Activated T-helper 1 cell treated with anti-CD3 and anti-CD28 coated beads, Interleukin-12 subunit alpha, Interleukin-12 subunit beta, Interleukin-2, Interleukin-4 antibody, amounts not matched to agents 30 ng/mL and 10 ng/mL and 1 ng/mL, durations not matched to agents 14 hours and 24 hours and 36 hours (primary cell): Measurements from ENCODE around the gene SAMD10. TPM values are rescaled to one million over a fixed set of nuclear protein-coding genes. Genes with fewer than 3 reads are reported as not detected.

ENCODE experiments used
- DNase-seq: peaks from one replicate; pipeline ENCODE4 v3.0.0; 2021; ENCODE audit warnings: low spot score
- H3K27ac Mint-ChIP-seq: one replicate; pipeline ENCODE4 v1.8.0; 2021; ENCODE audit warnings: mild to moderate bottlenecking, mixed read lengths
- H3K27me3 Mint-ChIP-seq: one replicate; pipeline ENCODE4 v1.8.0; 2022; ENCODE audit warnings: mild to moderate bottlenecking, moderate library complexity, mixed read lengths; ENCODE audit not compliant: insufficient read depth
- H3K36me3 Mint-ChIP-seq: one replicate; pipeline ENCODE4 v1.8.0; 2021; ENCODE audit warnings: low read depth, mixed read lengths
- H3K4me1 Mint-ChIP-seq: one replicate; pipeline ENCODE4 v1.8.0; 2021; ENCODE audit warnings: low read depth, mixed read lengths
- H3K4me3 Mint-ChIP-seq: one replicate; pipeline ENCODE4 v1.8.0; 2021; ENCODE audit warnings: mild to moderate bottlenecking, moderate library complexity, mixed read lengths
- H3K9me3 Mint-ChIP-seq: one replicate; pipeline ENCODE4 v1.8.0; 2021; ENCODE audit warnings: mixed read lengths
- intact Hi-C: fragments of 100-400 bp; cut with micrococcal nuclease; formaldehyde crosslinking; loops from one replicate; pipeline ENCODE4 v1.15.1; 2024
- total RNA-seq: library from RNA; stranded (reverse); gene quantifications from 2 replicates; pipeline ENCODE4 v1.2.3, GENCODE V29; 2022

Gene SAMD10
- total RNA-seq, 1 donor from 2014 or later = 34.9 TPM

GRCh38 chr20:64011366-64011779, 31.9 kb upstream of the SAMD10 start:
- Mint-ChIP-seq H3K27ac (peak overlapping the region; percentile 76), H3K4me3 (no peak overlapping the region), H3K36me3 (peaks cover 58% of the 10 kb centered on the region), H3K4me1 (peaks cover 55% of the 10 kb centered on the region), H3K27me3 (no peaks in the 10 kb centered on the region), H3K9me3 (peaks cover 13% of the 10 kb centered on the region)
- DNase-seq = no peak
- intact Hi-C loops = no loop called here

GRCh38 chr20:64010711-64011237, 31.3 kb upstream of the SAMD10 start:
- H3K4me1 Mint-ChIP-seq = peaks cover 55% of the 10 kb centered on the region
- intact Hi-C loops = no loop called here
- peak overlapping the region; percentile 76 for H3K27ac Mint-ChIP-seq
- peaks cover 59% of the 10 kb centered on the region for H3K36me3 Mint-ChIP-seq
- DNase-seq = no peak
- no peaks in the 10 kb centered on the region for H3K27me3 Mint-ChIP-seq
- peaks cover 13% of the 10 kb centered on the region for H3K9me3 Mint-ChIP-seq
- H3K4me3 Mint-ChIP-seq = no peak overlapping the region

GRCh38 chr20:64009811-64010387, 30.5 kb upstream of the SAMD10 start:
- DNase-seq = no peak
- intact Hi-C loops = no loop called here
- H3K27ac Mint-ChIP-seq = peak overlapping the region; percentile 50

GRCh38 chr20:64006902-64007301, 27.5 kb upstream of the SAMD10 start:
- Mint-ChIP-seq H3K27me3 (no peaks in the 10 kb centered on the region), H3K4me3 (no peak overlapping the region), H3K4me1 (peaks cover 29% of the 10 kb centered on the region), H3K27ac (no peak overlapping the region), H3K9me3 (peaks cover 13% of the 10 kb centered on the region), H3K36me3 (peaks cover 52% of the 10 kb centered on the region)
- no peak for DNase-seq
- intact Hi-C loops = no loop called here

More at GRCh38 chr20:64009811-64010387, 30.5 kb upstream of the SAMD10 start:
- H3K9me3 Mint-ChIP-seq = peaks cover 13% of the 10 kb centered on the region
- peaks cover 57% of the 10 kb centered on the region for H3K36me3 Mint-ChIP-seq
- H3K27me3 Mint-ChIP-seq = no peaks in the 10 kb centered on the region
- peaks cover 48% of the 10 kb centered on the region for H3K4me1 Mint-ChIP-seq
- H3K4me3 Mint-ChIP-seq = peak overlapping the region; percentile 1

- Mint-ChIP-seq H3K27me3 (no peaks in the 10 kb centered on the region), H3K4me3 (no peak overlapping the region), H3K36me3 (peaks cover 55% of the 10 kb centered on the region), H3K27ac (no peak overlapping the region), H3K9me3 (peaks cover 13% of the 10 kb centered on the region), H3K4me1 (peaks cover 28% of the 10 kb centered on the region)
- no peak for DNase-seq
- intact Hi-C loops = no loop called here
Measured at GRCh38 chr20:64006490-64006889, 27.0 kb upstream of the SAMD10 start.

GRCh38 chr20:64005394-64005793, 26.0 kb upstream of the SAMD10 start:
- intact Hi-C loops = no loop called here
- Mint-ChIP-seq H3K9me3 (peaks cover 13% of the 10 kb centered on the region), H3K4me3 (no peak overlapping the region), H3K27ac (no peak overlapping the region), H3K36me3 (peaks cover 50% of the 10 kb centered on the region), H3K4me1 (peaks cover 20% of the 10 kb centered on the region), H3K27me3 (no peaks in the 10 kb centered on the region)
- DNase-seq = no peak

- intact Hi-C loops = no loop called here
- peaks cover 8% of the 10 kb centered on the region for H3K4me1 Mint-ChIP-seq
- peaks cover 44% of the 10 kb centered on the region for H3K36me3 Mint-ChIP-seq
- peaks cover 8% of the 10 kb centered on the region for H3K9me3 Mint-ChIP-seq
- no peak overlapping the region for H3K27ac Mint-ChIP-seq
- no peaks in the 10 kb centered on the region for H3K27me3 Mint-ChIP-seq
- no peak overlapping the region for H3K4me3 Mint-ChIP-seq
- DNase-seq = no peak
Measured at GRCh38 chr20:64003960-64004725, 24.7 kb upstream of the SAMD10 start.

- peaks cover 37% of the 10 kb centered on the region for H3K36me3 Mint-ChIP-seq
Measured at GRCh38 chr20:64001607-64002011, 22.2 kb upstream of the SAMD10 start.

GRCh38 chr20:64000906-64001305, 21.5 kb upstream of the SAMD10 start:
- H3K27me3 Mint-ChIP-seq = no peaks in the 10 kb centered on the region
- peaks cover 34% of the 10 kb centered on the region for H3K36me3 Mint-ChIP-seq
- H3K9me3 Mint-ChIP-seq = no peaks in the 10 kb centered on the region
- no peak for DNase-seq
- no peaks in the 10 kb centered on the region for H3K4me1 Mint-ChIP-seq
- intact Hi-C loops = no loop called here
- H3K4me3 Mint-ChIP-seq = no peak overlapping the region
- H3K27ac Mint-ChIP-seq = no peak overlapping the region

More at GRCh38 chr20:64001607-64002011, 22.2 kb upstream of the SAMD10 start:
- Mint-ChIP-seq H3K27ac (no peak overlapping the region), H3K27me3 (no peaks in the 10 kb centered on the region), H3K4me3 (no peak overlapping the region), H3K4me1 (no peaks in the 10 kb centered on the region), H3K9me3 (no peaks in the 10 kb centered on the region)
- no peak for DNase-seq
- intact Hi-C loops = no loop called here

GRCh38 chr20:63982937-63983336, 3.5 kb upstream of the SAMD10 start:
- Mint-ChIP-seq H3K27me3 (no peaks in the 10 kb centered on the region), H3K4me1 (peaks cover 45% of the 10 kb centered on the region), H3K4me3 (peak overlapping the region; percentile 20), H3K27ac (no peak overlapping the region), H3K9me3 (no peaks in the 10 kb centered on the region), H3K36me3 (peaks cover 30% of the 10 kb centered on the region)
- no peak for DNase-seq
- intact Hi-C loops = no loop called here

- H3K27me3 Mint-ChIP-seq = no peaks in the 10 kb centered on the region
- H3K4me3 Mint-ChIP-seq = peak within 1 kb of the TSS; percentile 98
- intact Hi-C loops = loop anchor here (1.0 kb wide), 4 partner anchors 25 to 96 kb away; partner anchors contain the start of genes TCEA2 and UCKL1
- H3K4me1 Mint-ChIP-seq = peaks cover 64% of the 10 kb centered on the region
- peak within 1 kb of the TSS; percentile 99 for H3K27ac Mint-ChIP-seq
- H3K9me3 Mint-ChIP-seq = no peaks in the 10 kb centered on the region
- H3K36me3 Mint-ChIP-seq = peaks cover 36% of the 10 kb centered on the region
- DNase-seq = peak; percentile 94
Measured at GRCh38 chr20:63980806-63981728, 1.6 kb upstream of the SAMD10 start, which contains the start of gene PRPF6. Gene PRPF6 (plus strand): TSS chr20:63981132. CDS start chr20:63981246, 114 bp downstream.

- DNase-seq = no peak
Measured at GRCh38 chr20:63980317-63980805, 919 bp upstream of the SAMD10 start.

More at GRCh38 chr20:63980317-63980805, 919 bp upstream of the SAMD10 start:
- H3K4me3 Mint-ChIP-seq = peak overlapping the region; percentile 98
- H3K4me1 Mint-ChIP-seq = peaks cover 66% of the 10 kb centered on the region
- H3K27me3 Mint-ChIP-seq = no peaks in the 10 kb centered on the region
- peaks cover 35% of the 10 kb centered on the region for H3K36me3 Mint-ChIP-seq
- H3K27ac Mint-ChIP-seq = peak overlapping the region; percentile 99
- intact Hi-C loops = loop anchor here (1.0 kb wide), 2 partner anchors 84 to 97 kb away; no protein-coding TSS in a partner anchor
- H3K9me3 Mint-ChIP-seq = no peaks in the 10 kb centered on the region
